GM21381 (cell line): ENCODE data around the gene GAB2.
A peak's percentile ranks its signal among the peaks of the same experiment; 100 is the strongest.

Experiments
- ATAC-seq: cut with Tn5 transposase; IDR thresholded peaks from one replicate; pipeline ENCODE4 v1.9.1; 2021; ENCODE audit warnings: mild to moderate bottlenecking, moderate library complexity; ENCODE audit not compliant: unreplicated experiment

Gene GAB2

DNA sequence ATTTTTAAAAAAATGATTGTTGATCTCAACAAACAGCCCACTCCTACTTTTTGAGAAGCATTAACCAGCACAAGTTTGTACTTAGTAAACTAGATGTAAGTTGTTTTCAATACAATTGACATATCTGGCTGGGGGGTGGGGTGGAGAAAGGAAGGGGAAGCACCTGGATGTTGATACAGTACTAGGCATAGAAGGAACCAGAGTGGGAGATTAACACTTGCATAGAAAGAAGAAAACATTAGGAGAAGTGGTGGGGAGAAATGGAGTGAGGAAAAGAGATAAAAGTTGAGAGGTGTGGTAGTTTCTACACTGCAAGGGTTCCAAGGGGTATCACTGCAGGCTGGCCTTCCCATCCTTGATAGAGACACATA, 10.6 kb upstream of the GAB2 start:
- ATAC-seq: no peak

DNA sequence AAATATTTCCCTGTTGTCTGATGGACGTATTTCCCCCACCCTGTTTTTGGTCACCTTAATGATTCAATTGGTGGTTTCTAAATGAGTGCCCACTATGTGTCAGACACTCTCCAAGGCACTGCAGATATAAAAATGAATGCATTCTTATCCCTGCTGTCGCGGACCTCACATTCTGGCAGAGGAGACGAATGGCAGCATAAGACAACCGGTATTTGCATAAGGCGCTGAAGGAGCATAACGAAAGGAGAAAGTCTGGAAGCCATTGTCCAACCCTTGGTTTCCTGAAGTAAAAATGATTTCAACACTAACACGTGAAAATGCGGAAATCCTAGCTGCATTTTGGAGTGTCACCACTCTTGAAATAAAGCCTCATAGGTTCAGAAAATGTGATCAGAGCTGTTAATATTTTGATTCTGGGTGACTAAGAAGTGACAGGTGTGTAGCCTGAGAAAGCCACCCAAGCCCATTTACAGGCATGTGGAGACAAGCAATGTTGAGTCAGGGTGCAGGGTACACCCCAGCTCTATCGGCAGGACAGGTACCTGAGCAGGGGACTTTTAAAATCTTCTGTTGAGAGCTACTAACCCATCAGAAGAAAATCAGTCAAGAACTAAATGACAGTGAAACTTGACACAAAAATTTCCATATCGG, 10.1 kb upstream of the GAB2 start:
- peak; percentile 38 for ATAC-seq

DNA sequence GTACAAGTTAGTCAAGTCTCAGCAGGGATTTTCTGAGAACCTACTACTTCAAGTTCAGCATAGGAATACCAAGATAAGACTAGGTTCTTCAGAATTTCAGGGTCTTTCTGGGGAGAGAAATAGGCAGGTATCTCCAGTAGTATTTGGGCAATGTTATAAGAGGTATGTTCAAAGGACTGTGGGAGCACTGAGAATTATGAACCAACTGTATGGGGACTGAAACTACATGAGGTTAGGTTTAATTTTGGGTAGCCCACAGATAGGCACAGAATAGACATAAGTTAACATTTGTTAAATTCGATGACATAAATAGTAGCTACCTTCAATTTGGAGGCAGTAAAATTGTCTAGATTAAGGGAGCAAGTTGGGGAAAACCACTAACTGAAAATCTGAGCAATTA, 9.2 kb upstream of the GAB2 start:
- no peak for ATAC-seq

DNA sequence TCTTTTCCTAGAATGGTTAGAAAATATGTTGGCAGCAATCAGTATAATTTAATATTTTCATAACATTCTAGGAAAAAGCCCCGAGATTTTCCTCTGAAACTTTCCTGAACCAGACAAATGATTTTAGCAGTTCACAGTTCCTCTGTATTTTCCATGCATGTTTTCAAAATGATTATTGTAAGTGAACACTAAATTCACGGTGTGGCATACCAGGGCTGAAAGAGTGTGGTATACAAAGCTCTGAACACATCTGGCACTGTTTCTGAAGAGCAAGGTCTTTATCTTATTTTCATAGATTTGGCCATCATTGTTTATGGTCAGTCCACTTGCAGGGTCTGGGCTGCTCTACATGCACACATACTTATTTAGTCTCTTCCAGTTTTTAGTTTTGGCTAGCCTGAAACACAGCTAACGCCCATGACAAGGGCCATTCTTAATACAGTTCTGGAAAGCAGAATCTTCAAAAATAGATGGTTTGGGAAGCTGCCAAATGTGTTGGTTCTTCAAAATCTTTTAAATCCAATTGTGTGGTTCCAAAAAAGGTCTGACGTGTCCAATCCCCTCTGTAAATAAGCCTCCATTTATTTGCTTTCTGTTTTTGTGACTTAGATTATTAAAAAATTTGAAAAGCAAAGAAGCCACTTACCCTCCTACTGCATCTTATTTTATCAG, 7.9 kb upstream of the GAB2 start:
- ATAC-seq: no peak

DNA sequence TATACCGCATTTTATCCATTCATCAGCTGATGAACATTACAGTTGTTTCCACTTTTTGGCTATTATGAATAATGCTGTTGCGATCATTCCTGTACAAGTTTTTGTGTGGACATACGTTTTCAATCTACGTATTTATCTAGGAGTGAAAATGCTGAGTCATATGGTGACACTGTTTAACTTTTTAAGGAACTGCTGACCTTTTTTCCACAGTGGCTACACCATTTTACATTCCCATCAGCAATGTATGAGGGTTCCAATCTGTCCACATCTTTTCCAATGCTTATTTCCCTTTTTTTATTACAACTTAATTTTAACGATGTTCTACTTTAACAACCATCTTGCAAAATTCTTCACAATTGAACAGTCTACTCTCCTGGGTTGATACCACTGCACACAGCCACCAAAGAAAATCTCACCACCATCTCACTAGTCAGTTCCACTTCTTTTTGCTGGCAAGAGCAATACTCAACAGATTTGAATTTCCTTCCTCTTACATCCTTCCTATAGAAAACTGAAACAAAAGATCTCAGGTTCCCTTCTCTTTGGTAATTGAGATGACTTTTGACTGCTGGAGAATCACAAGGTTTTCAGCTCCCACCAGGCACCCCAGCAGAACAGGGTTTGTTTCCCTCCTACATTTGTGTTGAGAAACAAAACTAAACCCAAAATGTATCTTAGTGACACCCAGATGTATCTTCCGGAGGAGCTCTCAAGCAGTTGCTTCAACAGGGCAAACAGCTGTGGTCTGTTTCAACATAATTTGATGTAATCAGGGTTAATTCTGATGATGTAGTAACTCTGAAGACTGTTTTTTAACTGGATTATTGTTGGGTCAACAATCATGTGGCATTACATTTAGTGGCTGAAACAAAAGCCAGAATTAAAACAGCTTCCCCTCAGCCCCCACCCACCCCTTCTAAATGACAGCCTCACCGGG, 7.0 kb upstream of the GAB2 start:
- ATAC-seq: peak; percentile 36

DNA sequence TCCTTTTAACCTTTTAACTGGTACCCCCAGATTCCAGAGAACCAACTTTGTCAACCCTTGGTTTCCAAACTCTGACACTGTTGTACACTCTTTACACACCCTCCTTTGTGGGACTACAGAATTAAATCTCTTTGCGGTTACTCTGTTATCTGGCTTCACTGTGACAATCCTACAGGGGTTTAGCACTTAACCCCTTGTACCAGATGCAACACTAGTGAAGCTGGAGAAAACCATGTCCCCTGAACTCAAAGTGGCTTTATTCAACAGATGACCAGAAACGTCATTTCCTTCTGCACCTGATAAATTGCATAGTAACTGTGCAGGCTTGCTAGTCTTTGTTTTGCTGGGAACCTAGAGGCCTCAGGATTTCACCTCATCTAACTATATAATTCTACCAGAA, 5.6 kb upstream of the GAB2 start:
- ATAC-seq: no peak

DNA sequence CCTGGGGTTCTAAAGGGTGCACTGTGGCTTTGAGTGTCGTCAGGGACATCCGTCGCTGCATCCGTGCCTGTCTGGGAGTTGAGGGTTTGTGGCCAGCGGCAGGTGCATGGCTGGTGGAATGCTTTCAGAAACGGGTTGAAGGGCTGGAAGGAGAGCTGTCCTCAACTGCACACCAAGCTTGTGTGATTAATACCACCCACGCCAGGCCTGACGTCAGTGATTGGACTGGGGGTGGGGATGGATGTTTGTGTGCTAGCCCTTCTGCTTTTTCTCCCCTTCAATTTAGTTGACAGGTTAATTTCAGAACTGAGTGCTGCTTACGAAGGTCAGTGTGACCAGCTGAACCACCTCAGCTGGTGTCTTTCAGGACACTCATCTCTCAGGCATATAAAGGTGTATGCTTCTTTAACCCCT, 3.2 kb upstream of the GAB2 start:
- no peak for ATAC-seq

DNA sequence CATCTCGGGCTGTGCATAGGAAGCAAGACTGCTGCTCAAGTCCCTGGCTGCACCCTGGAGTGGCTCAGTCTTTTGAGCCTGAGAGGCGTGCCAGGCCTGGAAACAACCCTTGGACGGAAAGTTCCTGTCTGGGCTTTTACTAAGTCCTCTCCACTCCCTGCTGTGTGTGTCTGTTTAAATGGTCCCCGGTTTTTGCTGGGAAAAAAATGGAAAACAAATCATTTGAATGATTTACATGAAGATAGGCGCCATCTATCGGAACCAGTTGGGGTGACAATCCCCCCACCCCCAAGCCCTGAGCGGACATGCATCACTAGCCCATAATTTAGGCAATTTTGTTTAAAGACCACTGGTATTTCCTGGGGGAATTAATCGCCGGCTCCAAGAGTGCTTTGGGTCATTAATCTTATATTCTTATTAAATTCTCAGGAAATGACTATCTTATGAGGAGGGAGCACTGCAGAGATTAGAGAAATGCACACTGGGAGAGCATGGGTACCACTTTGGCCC, 2.7 kb upstream of the GAB2 start:
- ATAC-seq: no peak

DNA sequence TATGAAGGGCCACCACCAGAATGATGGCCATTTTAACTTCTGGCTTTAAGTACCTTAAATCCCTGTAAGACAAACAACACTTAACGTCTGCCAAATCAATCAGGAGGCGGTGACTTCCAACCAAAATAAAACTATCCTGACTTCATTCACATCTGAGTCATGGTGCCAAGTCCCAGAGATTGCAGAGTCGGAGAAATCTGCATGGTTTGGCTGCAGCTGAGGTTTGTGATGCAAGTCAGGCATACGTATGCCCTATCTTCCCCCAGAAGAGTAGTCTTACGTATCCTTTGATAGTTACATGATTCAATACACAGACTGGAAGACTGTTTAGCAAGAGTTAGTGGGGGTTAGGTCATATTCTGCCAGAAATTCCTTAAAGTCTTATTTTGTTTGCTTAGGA, 1.7 kb upstream of the GAB2 start:
- no peak for ATAC-seq

DNA sequence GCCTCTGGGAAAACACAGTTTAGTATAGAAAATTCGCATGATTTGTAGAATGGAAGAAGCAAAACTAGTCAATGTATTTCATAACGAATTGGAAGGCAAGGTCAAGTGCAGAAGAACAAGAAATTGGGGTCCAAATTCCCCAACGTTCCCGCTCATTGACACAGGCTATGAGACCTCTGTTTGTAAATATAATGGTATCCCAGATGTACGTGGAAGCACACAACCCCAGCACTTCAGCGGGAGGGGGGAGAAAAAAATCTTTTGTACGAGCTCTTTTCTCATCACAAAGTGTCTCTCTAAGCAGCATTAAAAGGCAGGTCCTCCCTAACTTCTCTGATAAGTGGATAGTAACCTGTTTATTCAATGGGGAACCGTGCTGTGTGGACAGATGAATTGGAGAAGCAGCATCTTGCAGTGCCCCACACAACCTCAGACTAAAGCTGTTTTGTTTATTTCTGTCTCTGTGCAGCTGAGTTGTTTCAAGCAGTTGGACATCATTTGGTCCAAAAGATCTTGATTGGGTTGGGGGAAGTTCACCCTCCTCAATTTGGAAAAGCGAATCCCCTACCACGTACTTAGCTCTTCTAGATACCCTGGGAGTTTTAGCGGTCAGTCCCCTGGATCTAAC, 1.1 kb upstream of the GAB2 start:
- ATAC-seq: no peak

DNA sequence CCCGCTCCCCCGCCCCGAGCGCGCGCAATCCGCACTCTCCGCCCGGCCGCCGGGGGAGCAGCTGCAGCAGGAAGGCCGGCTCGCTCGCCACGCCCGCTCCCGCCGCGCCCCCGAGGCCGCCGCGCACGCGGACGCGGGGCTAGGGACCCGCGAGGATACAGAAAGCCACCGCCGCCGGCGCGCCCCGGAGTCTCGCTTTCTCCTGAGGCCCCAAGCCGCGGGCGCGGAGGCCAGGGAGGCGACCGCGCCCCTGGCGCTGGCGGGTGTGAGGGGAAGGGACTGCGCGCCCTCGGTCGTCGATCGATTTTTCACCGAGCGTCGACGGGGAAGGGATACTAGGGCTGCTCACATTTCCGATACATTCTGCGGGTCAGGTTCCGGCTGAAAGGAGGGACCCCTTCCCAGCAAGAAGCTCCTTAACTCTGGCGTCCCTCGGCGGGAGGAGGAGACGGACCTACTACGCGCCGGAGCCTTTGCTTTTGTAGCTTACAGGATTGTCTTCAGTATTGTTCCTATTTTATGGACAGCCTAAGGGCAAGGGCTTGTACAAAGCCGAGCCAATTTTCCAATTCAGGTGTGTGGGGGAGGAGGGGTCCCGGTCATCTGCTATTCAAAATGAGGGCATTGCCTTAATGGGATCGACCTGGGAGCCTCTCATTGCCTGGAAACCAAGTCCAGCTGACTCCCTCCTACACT, 416 bp upstream of the GAB2 start:
- peak; percentile 65 for ATAC-seq

DNA sequence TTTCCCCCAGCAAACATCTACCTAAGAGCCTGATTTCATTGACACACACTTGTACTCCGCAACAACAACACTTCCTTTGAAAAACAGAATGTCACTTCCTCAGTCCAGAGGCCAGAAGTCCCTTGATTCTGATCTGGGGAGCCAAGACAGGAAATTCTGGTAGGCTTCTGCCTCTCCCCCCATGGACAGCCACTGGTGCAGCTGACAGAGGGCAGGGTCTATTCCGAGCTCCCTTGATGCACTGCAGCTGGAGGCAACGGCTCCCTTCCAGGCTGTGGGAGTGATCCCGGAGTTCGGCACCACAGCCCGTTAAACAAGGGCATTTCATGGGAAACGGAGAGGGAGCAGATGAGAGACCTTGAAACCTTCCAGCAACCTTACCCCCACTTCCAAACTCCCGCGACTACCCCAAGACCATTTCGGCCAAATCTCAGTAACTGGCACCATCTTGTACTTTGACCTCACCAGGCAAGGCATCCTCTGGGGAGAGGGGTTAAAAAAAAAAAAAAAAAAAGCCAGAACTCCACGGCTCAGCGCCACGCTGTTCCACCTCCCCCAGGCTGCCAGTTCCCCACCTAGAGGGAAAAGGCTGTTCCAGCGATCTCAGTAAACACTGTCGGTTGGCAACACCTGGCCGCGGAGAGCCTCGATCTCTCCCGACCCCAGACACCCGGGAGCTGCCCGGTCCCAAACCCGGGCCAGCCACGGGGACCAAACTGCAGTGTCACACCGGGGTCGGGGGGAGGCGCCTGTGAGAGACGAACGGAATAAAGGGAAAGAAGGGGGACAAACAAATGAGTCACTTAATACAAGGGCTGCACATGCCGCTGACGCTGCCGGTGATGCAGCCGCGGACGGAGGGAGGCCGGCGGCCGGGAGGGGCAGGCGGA, 1.1 kb downstream of the GAB2 start:
- ATAC-seq: peak; percentile 41

DNA sequence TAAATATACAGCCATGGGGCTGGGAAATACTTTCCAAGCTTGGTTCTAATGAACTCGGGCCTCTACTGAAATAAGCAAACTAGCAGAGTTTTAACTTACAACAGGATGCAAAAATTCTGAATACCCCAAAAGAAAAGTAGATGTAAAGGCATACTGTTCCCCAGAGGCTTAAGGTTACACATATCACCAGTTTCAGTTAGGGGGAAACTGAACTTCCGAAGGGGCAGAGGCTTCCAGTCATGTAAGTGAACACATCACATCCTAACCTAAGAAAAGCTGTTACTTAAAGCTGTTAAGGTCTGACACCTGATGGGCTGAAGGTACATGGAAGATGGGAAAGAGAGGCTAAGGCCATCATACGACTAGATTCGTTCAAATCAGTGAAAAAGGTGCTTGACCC, 2.3 kb downstream of the GAB2 start:
- ATAC-seq: no peak

DNA sequence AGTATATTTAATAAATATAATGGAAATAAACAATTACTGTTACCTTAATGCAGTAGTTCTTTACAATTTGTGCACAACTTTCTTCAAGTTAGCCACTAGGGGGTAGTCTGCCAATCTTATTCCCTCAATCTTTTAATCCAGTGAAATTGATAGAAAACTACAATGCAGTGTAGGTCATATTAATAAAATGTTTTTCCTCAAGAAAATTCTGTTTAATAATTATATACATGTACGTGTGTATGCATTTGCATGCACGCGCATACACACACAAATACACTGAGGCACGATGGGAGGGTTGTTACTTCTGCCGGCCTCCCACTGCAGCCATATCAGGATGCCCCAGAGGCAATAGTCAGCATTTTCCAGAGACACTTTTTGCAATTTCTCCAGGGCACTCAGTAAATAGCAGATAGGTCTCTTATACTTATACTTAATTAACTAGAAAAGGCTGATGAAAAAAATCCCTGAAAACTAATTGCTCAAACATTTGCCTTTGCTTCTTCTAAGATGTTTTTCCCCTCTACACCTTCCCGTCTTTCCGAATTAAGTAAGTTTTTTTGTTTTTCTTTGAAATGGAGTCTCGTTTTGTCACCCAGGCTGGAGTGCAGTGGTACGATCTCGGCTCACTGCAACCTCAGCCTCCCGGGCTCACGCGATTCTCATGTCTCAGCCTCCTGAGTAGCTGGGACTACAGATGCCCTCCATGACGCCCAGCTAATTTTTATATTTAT, 3.1 kb downstream of the GAB2 start:
- ATAC-seq: no peak

DNA sequence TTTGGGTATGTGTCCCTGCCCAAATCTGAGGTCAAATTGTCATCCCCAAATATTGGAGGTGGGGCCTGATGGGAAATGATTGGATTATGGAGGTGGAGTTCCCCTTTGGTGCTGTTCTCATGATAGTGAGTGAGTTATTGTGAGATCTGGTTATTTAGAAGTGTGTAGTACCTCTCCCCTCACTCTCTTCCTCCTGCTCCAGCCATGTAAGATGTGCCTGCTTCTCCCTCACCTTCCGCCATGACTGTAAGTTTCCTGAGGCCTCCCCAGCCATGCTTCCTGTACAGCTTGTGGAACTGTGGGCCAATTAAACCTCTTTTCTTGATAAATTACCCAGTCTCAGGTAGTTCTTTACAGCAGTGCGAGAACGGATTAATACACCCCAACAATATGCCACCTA, 9.0 kb downstream of the GAB2 start:
- no peak for ATAC-seq

DNA sequence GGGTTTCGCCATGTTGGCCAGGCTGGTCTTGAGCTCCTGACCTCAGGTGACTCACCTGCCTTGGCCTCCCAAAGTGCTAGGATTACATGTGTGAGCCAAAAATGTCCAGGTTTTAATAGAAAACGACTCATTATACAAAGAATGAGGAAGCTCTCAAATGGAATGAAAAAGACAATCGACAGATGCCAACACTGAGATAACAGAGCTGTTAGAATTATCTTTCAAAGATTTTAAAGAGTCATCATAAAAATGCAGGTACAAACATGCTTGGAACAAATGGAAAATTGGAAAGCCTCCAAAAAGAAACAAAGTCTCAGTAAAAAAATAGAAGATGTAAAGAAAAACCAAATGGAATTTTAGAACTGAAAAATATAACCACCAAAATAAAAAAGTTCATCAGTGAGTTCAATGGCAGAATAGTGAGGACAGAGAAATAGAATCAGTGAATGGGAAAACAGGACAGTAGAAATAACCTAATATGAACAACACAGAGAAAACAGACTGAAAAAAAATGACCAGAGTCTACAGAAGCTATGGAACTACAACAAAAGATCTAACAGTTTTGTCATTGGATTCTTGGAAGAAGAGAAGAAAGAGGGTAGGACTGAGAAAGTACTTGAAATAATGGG, 10.9 kb downstream of the GAB2 start:
- ATAC-seq: no peak

DNA sequence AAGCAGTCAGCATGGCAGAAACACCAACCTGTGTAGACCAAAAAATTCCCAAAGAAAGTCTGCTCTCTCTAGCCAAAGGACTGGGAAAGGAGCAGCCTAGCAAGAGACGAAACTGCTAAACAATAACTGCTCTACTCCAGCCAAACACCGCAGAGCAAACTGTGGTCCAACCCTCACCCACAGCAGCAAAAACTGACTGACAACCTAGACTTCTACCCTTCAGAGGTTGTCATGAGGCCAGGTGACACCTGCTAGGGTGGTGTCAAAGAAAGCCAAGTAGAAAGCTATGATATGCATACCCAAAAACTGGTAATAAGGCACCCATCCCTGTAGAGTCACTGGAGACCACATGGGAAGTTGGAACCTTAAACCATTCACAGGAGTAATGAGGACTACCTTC, 11.8 kb downstream of the GAB2 start:
- no peak for ATAC-seq

DNA sequence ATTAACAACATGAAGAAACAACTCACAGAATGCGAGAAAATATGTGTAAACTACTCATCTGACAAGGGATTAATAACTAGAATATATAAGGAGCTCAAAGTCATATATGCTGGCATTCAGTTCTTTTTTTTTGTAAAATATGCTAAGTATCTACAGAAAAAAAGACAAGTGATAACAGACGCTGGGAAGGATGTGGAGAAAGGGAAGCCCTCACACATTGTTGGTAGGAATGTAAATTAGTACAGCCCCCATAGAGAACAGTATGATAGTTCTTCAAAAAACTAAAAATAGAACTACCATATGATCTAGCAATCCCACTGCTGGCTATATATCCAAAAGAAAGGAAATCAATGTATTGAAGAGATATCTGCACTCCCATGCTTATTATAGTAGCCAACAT, 13.8 kb downstream of the GAB2 start:
- ATAC-seq: no peak

DNA sequence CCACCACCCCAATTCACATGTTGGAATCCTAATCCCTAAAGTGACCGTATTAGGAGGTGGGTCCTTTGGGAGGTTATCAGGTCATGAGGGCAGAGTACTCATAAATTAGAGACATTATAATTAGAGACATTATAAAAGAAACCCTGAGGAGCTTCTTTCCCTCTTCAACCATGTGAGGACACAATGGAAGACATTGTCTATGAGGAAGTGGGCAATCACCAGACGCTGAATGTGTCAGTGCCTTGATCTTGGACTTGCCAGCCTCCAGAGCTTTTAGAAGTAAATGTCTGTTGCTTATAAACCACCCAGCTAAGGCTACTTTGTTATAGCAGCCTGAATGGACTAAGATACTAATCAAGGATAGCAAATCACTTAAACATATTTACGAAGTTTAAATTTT, 14.8 kb downstream of the GAB2 start:
- no peak for ATAC-seq
